Measurements from ENCODE around the gene CDK18. TPM values are rescaled to one million over a fixed set of nuclear protein-coding genes. Genes with fewer than 3 reads are reported as not detected.

Gene CDK18
- total and polyA plus RNA-seq, 3 experiments from 2014 or later, result 0.43 to 1.6 (median 1.4) TPM

DNA sequence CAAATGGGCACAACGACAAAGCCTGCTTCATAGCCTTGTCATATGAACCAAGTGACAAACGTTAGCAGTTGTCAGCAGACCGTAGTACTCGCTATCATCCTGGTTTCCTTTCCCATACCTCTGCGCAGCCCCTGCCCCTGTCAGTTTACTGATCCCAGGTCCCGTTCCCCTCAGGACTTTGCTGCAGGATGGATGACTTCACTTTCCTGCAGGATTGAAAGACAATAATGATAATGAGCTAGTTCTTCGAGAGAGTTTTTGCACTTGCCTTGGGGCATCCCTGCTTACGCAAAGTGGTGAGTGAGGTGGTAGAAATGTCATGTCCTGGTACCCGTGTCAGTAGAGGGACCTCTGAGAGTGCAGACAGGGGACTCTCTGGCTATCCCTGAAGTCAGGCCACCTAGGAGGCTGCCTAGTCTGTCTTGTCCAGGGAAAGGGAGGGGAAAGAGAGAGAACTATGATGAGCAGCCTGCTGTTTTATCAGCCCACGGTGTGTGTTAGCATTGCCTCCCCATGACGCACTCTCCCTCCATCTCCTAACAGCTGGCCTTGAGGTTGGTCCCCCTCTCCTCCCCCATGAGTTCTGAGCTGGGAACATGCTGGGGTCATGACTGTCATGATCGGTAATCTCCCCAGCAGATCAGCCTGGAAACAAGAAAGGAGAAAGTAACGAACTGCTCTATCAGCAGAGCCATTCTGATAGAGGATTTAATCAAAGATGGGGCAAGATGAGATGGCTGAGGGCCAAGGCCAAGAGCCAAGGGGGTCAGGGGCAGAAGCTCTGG, 73.6 kb downstream of the CDK18 start:
- ChIA-PET POLR2A (no interaction called here), CTCF (no interaction called here)
- no peak overlapping the region for H3K4me3 ChIP-seq (ENCODE audit: low read length)
- Mint-ChIP-seq H3K9me3 (no peaks in the 10 kb centered on the region), H3K27me3 (peaks cover 5 to 40% of the 10 kb centered on the region in 2 donors), H3K27ac (no peak overlapping the region), H3K4me1 (peaks cover 6 to 12% (median 11%) of the 10 kb centered on the region in 3 donors), H3K36me3 (no peaks in the 10 kb centered on the region), H3K4me3 (no peak overlapping the region)
- H3K36me3 ChIP-seq (ENCODE audit: insufficient read depth, low read length), result no peaks in the 10 kb centered on the region
- H3K27ac ChIP-seq (ENCODE audit: low read depth, low read length), result no peak overlapping the region
- H3K27me3 ChIP-seq (ENCODE audit: insufficient read depth, low read length, poor library complexity, severe bottlenecking), result peaks cover 4% of the 10 kb centered on the region
- no peaks in the 10 kb centered on the region for H3K9me3 ChIP-seq (ENCODE audit: low read length)
- no peaks in the 10 kb centered on the region for H3K4me1 ChIP-seq (ENCODE audit: insufficient read depth, low read length)
- DNase-seq, result no peak

GRCh38 chr1:205578780-205579571, 74.5 kb downstream of the CDK18 start:
- H3K36me3 Mint-ChIP-seq, result no peaks in the 10 kb centered on the region
- H3K36me3 ChIP-seq (ENCODE audit: insufficient read depth, low read length), result no peaks in the 10 kb centered on the region
- H3K27me3 Mint-ChIP-seq, result peaks cover 4 to 35% of the 10 kb centered on the region in 2 donors
- ChIA-PET POLR2A (no interaction called here), CTCF (interaction anchor here (0.8 kb wide), 1 partner anchor 66 kb away, joined by 3 read pairs; no protein-coding TSS in a partner anchor)
- no peaks in the 10 kb centered on the region for H3K9me3 Mint-ChIP-seq
- no peak overlapping the region for H3K27ac ChIP-seq (ENCODE audit: low read depth, low read length)
- no peak overlapping the region for H3K4me3 Mint-ChIP-seq
- H3K4me1 Mint-ChIP-seq, result peaks cover 6 to 12% (median 11%) of the 10 kb centered on the region in 3 donors
- no peak overlapping the region for H3K4me3 ChIP-seq (ENCODE audit: low read length)
- peak overlapping the region in 1 of 8 donors; percentile 38 for H3K27ac Mint-ChIP-seq
- H3K9me3 ChIP-seq (ENCODE audit: low read length), result no peaks in the 10 kb centered on the region
- no peaks in the 10 kb centered on the region for H3K4me1 ChIP-seq (ENCODE audit: insufficient read depth, low read length)
- H3K27me3 ChIP-seq (ENCODE audit: insufficient read depth, low read length, poor library complexity, severe bottlenecking), result peaks cover 4% of the 10 kb centered on the region
- no peak for DNase-seq

DNA sequence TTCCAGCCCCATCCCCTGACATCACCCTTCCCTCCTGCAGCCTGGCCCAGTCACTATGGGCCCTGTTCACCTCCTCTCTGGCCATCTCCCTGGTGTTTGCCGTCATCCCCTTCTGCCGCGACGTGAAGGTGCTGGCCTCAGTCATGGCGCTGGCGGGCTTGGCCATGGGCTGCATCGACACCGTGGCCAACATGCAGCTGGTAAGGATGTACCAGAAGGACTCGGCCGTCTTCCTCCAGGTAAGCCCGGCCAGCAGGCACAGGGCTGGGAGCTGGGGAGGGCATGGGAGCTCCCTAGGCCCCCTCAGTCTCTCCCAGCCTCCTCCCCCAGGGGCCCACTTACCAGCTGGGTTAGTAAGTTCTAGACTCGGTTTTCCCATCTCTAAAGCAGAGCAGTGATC, 75.2 kb downstream of the CDK18 start:
- DNase-seq, result no peak
- H3K27me3 Mint-ChIP-seq, result peaks cover 4 to 31% of the 10 kb centered on the region in 2 donors
- no peak overlapping the region for H3K27ac ChIP-seq (ENCODE audit: low read depth, low read length)
- POLR2A ChIA-PET, result no interaction called here
- H3K9me3 ChIP-seq (ENCODE audit: low read length), result no peaks in the 10 kb centered on the region
- no peaks in the 10 kb centered on the region for H3K9me3 Mint-ChIP-seq
- H3K4me1 ChIP-seq (ENCODE audit: insufficient read depth, low read length), result no peaks in the 10 kb centered on the region
- CTCF ChIA-PET, result interaction anchor here (0.8 kb wide), 1 partner anchor 66 kb away, joined by 3 read pairs; no protein-coding TSS in a partner anchor
- H3K27me3 ChIP-seq (ENCODE audit: insufficient read depth, low read length, poor library complexity, severe bottlenecking), result peaks cover 4% of the 10 kb centered on the region
- H3K36me3 Mint-ChIP-seq, result no peaks in the 10 kb centered on the region
- H3K4me3 ChIP-seq (ENCODE audit: low read length), result no peak overlapping the region
- no peak overlapping the region for H3K27ac Mint-ChIP-seq
- H3K36me3 ChIP-seq (ENCODE audit: insufficient read depth, low read length), result no peaks in the 10 kb centered on the region
- peaks cover 6 to 12% (median 11%) of the 10 kb centered on the region in 3 donors for H3K4me1 Mint-ChIP-seq
- no peak overlapping the region for H3K4me3 Mint-ChIP-seq

DNA sequence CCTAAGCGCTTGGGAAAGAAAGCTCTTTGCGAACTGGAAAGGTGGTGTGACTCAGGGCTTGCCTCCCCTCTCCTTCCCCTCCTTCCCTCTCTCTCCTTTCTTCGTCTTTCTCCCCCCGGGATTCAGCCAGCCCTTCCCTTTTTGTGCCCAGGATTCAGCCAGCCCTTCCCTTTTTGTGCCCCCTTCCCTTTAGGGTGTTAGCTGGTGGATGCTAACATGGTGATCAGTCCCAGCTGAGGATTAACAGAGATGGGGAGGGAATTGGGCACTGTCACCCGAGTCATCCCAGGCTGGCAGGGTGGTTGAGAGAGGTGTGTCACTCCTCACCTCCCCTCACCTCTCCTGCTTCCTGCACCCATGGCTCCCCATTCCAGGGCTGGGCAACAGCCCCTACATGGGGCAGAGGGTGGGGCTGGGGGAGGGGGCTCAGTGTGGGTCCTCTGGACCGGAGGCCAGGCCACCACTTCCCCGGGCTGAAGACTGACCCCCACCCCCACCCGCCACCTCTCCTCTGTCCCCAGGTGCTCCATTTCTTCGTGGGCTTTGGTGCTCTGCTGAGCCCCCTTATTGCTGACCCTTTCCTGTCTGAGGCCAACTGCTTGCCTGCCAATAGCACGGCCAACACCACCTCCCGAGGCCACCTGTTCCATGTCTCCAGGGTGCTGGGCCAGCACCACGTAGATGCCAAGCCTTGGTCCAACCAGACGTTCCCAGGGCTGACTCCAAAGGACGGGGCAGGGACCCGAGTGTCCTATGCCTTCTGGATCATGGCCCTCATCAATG, 75.9 kb downstream of the CDK18 start:
- Histone ChIP-seq H3K27ac (ENCODE audit: low read depth, low read length) (no peak overlapping the region), H3K36me3 (ENCODE audit: insufficient read depth, low read length) (no peaks in the 10 kb centered on the region), H3K4me1 (ENCODE audit: insufficient read depth, low read length) (no peaks in the 10 kb centered on the region), H3K9me3 (ENCODE audit: low read length) (no peaks in the 10 kb centered on the region), H3K4me3 (ENCODE audit: low read length) (no peak overlapping the region), H3K27me3 (ENCODE audit: insufficient read depth, low read length, poor library complexity, severe bottlenecking) (peaks cover 4% of the 10 kb centered on the region)
- Mint-ChIP-seq H3K4me1 (peaks cover 6 to 12% (median 11%) of the 10 kb centered on the region in 3 donors), H3K27me3 (peaks cover 4 to 29% of the 10 kb centered on the region in 2 donors), H3K9me3 (no peaks in the 10 kb centered on the region), H3K27ac (no peak overlapping the region), H3K4me3 (no peak overlapping the region), H3K36me3 (no peaks in the 10 kb centered on the region)
- POLR2A ChIA-PET, result no interaction called here
- DNase-seq, result no peak
- CTCF ChIA-PET, result interaction anchor here (0.8 kb wide), 1 partner anchor 65 kb away, joined by 3 read pairs; no protein-coding TSS in a partner anchor

DNA sequence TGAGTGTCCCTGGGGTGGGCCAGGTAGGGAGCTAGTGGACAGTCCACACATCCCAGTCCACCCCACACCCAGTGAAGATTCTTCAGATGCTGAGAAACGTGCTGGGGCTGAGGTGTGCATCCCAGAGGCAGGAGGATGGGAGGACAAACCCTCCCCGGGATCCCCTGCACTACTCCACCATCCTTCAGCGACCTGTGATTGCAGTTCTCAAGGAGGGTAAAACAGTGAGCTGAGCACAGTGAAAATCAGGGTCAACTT, 76.4 kb downstream of the CDK18 start:
- Mint-ChIP-seq H3K4me1 (peaks cover 6 to 12% (median 11%) of the 10 kb centered on the region in 3 donors), H3K36me3 (no peaks in the 10 kb centered on the region), H3K27ac (no peak overlapping the region), H3K4me3 (no peak overlapping the region), H3K27me3 (peaks cover 4 to 24% of the 10 kb centered on the region in 2 donors), H3K9me3 (no peaks in the 10 kb centered on the region)
- Histone ChIP-seq H3K9me3 (ENCODE audit: low read length) (no peaks in the 10 kb centered on the region), H3K36me3 (ENCODE audit: insufficient read depth, low read length) (no peaks in the 10 kb centered on the region), H3K27ac (ENCODE audit: low read depth, low read length) (no peak overlapping the region), H3K27me3 (ENCODE audit: insufficient read depth, low read length, poor library complexity, severe bottlenecking) (peaks cover 4% of the 10 kb centered on the region), H3K4me3 (ENCODE audit: low read length) (no peak overlapping the region), H3K4me1 (ENCODE audit: insufficient read depth, low read length) (no peaks in the 10 kb centered on the region)
- ChIA-PET POLR2A (no interaction called here), CTCF (no interaction called here)
- no peak for DNase-seq

- Histone ChIP-seq H3K4me3 (ENCODE audit: low read length) (no peak overlapping the region), H3K9me3 (ENCODE audit: low read length) (no peaks in the 10 kb centered on the region)
- no peak for DNase-seq
Observed at GRCh38 chr1:205581321-205581980, 77.0 kb downstream of the CDK18 start.

DNA sequence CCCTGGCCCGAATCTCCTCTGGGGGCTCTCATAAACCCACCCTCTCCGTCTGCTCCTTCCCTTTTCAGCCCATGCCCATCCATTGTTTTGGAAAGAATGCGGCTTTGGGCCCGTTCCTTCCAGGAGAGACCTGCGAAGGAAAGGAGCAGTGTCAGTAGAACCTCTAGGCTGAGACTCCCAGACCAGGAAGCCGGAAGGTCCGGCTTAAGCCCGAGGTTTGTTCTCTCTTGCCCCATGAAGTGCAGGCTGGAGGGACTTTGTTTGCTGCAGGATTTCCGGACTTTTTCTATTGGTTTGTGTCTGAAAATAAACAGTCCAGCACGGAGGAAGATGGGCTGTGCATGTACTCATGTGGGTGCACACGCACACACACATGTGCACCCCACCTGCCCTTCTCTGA, 77.6 kb downstream of the CDK18 start:
- H3K9me3 ChIP-seq (ENCODE audit: low read length), result no peaks in the 10 kb centered on the region
- peaks cover 4 to 16% of the 10 kb centered on the region in 2 donors for H3K27me3 Mint-ChIP-seq
- H3K4me1 ChIP-seq (ENCODE audit: insufficient read depth, low read length), result no peaks in the 10 kb centered on the region
- no peak overlapping the region for H3K27ac ChIP-seq (ENCODE audit: low read depth, low read length)
- no peaks in the 10 kb centered on the region for H3K36me3 Mint-ChIP-seq
- H3K9me3 Mint-ChIP-seq, result no peaks in the 10 kb centered on the region
- ChIA-PET CTCF (interaction anchor here (1.1 kb wide), 1 partner anchor 10 kb away, joined by 3 read pairs; no protein-coding TSS in a partner anchor), POLR2A (no interaction called here)
- peak overlapping the region in 2 of 8 donors; percentile 50 to 66 for H3K27ac Mint-ChIP-seq
- DNase-seq, result no peak
- H3K27me3 ChIP-seq (ENCODE audit: insufficient read depth, low read length, poor library complexity, severe bottlenecking), result peaks cover 4% of the 10 kb centered on the region
- no peak overlapping the region for H3K4me3 ChIP-seq (ENCODE audit: low read length)
- H3K4me3 Mint-ChIP-seq, result no peak overlapping the region
- peaks cover 6 to 12% (median 11%) of the 10 kb centered on the region in 3 donors for H3K4me1 Mint-ChIP-seq
- H3K36me3 ChIP-seq (ENCODE audit: insufficient read depth, low read length), result no peaks in the 10 kb centered on the region

More at GRCh38 chr1:205581321-205581980, 77.0 kb downstream of the CDK18 start:
- H3K4me3 Mint-ChIP-seq, result no peak overlapping the region
- ChIA-PET POLR2A (no interaction called here), CTCF (interaction anchor here (1.1 kb wide), 1 partner anchor 10 kb away, joined by 3 read pairs; no protein-coding TSS in a partner anchor)
- peaks cover 4 to 18% of the 10 kb centered on the region in 2 donors for H3K27me3 Mint-ChIP-seq
- no peaks in the 10 kb centered on the region for H3K4me1 ChIP-seq (ENCODE audit: insufficient read depth, low read length)
- H3K36me3 ChIP-seq (ENCODE audit: insufficient read depth, low read length), result no peaks in the 10 kb centered on the region
- no peak overlapping the region for H3K27ac ChIP-seq (ENCODE audit: low read depth, low read length)
- H3K4me1 Mint-ChIP-seq, result peaks cover 6 to 12% (median 11%) of the 10 kb centered on the region in 3 donors
- H3K36me3 Mint-ChIP-seq, result no peaks in the 10 kb centered on the region
- peak overlapping the region in 1 of 8 donors; percentile 73 for H3K27ac Mint-ChIP-seq
- peaks cover 4% of the 10 kb centered on the region for H3K27me3 ChIP-seq (ENCODE audit: insufficient read depth, low read length, poor library complexity, severe bottlenecking)
- H3K9me3 Mint-ChIP-seq, result no peaks in the 10 kb centered on the region
